ENCODE measurements around the gene DEGS1. TPM values are rescaled to one million over a fixed set of nuclear protein-coding genes. Genes with fewer than 3 reads are reported as not detected.
"Not testable (repeated sequence)": the region's sequence is repeated elsewhere in the genome, so short reads cannot be mapped to it uniquely, and the experiment has no call there.

DEGS1 gene
- total RNA-seq, 1 donor from 2014 or later, result 30.0 TPM

GRCh38 chr1:224203243-224204016, 20.4 kb downstream of the DEGS1 start:
- Histone ChIP-seq H3K36me3 (ENCODE audit: control insufficient read depth, insufficient read depth, low read length) (no peaks in the 10 kb centered on the region), H3K4me3 (ENCODE audit: low read depth, low read length) (no peak overlapping the region), H3K27me3 (ENCODE audit: control insufficient read depth, insufficient read depth, low read length) (no peaks in the 10 kb centered on the region)
- FAIRE-seq (no peak), DNase-seq (ENCODE audit: low read depth) (no peak)
- no peak for TF ChIP-seq CTCF (IDR thresholded peaks at IDR 0.05; ENCODE audit: insufficient read depth, low read length, severe bottlenecking)

- H3K27me3 ChIP-seq (ENCODE audit: control insufficient read depth, insufficient read depth, low read length), result no peaks in the 10 kb centered on the region
- FAIRE-seq, result no peak
- H3K36me3 ChIP-seq (ENCODE audit: control insufficient read depth, insufficient read depth, low read length), result no peaks in the 10 kb centered on the region
- no peak overlapping the region for H3K4me3 ChIP-seq (ENCODE audit: low read depth, low read length)
- DNase-seq (ENCODE audit: low read depth), result peak; percentile 82
- TF ChIP-seq CTCF (IDR thresholded peaks at IDR 0.05; ENCODE audit: insufficient read depth, low read length, severe bottlenecking), result no peak
Observed at GRCh38 chr1:224205438-224205840, 22.4 kb downstream of the DEGS1 start.

- not testable (repeated sequence) for H3K36me3 ChIP-seq (ENCODE audit: control insufficient read depth, insufficient read depth, low read length); H3K27me3 ChIP-seq (ENCODE audit: control insufficient read depth, insufficient read depth, low read length); FAIRE-seq
Observed at GRCh38 chr1:224205931-224206538, 23.0 kb downstream of the DEGS1 start.

GRCh38 chr1:224211206-224211962, 28.3 kb downstream of the DEGS1 start:
- peak; percentile 81 for DNase-seq (ENCODE audit: low read depth)
- H3K36me3 ChIP-seq (ENCODE audit: control insufficient read depth, insufficient read depth, low read length), result no peaks in the 10 kb centered on the region
- H3K4me3 ChIP-seq (ENCODE audit: low read depth, low read length), result no peak overlapping the region
- no peaks in the 10 kb centered on the region for H3K27me3 ChIP-seq (ENCODE audit: control insufficient read depth, insufficient read depth, low read length)
- FAIRE-seq, result no peak
- TF ChIP-seq CTCF (IDR thresholded peaks at IDR 0.05; ENCODE audit: insufficient read depth, low read length, severe bottlenecking), result no peak

More at GRCh38 chr1:224205931-224206538, 23.0 kb downstream of the DEGS1 start:
- not testable (repeated sequence) for H3K4me3 ChIP-seq (ENCODE audit: low read depth, low read length); DNase-seq (ENCODE audit: low read depth)

- FAIRE-seq, result no peak
- H3K4me3 ChIP-seq (ENCODE audit: low read depth, low read length), result no peak overlapping the region
- no peaks in the 10 kb centered on the region for H3K36me3 ChIP-seq (ENCODE audit: control insufficient read depth, insufficient read depth, low read length)
- no peak for TF ChIP-seq CTCF (IDR thresholded peaks at IDR 0.05; ENCODE audit: insufficient read depth, low read length, severe bottlenecking)
- no peak for DNase-seq (ENCODE audit: low read depth)
- H3K27me3 ChIP-seq (ENCODE audit: control insufficient read depth, insufficient read depth, low read length), result no peaks in the 10 kb centered on the region
Observed at GRCh38 chr1:224212618-224213061, 29.6 kb downstream of the DEGS1 start.
